Measurements from ENCODE around the gene TUNAR.

Gene TUNAR

GRCh38 chr14:95872777-95873176, 3.9 kb upstream of the TUNAR start:
- DNase-seq (ENCODE audit: low spot score), result no peak

GRCh38 chr14:95875831-95876760, 536 bp upstream of the TUNAR start:
- DNase-seq (ENCODE audit: low spot score), result no peak

- no peak for DNase-seq (ENCODE audit: low spot score)
These were observed 1.0 kb downstream of the TUNAR start for GRCh38 chr14:95877633-95878032.

- no peak for DNase-seq (ENCODE audit: low spot score)
These were observed 7.7 kb downstream of the TUNAR start for GRCh38 chr14:95884377-95884776.

GRCh38 chr14:95885278-95885677, 8.6 kb downstream of the TUNAR start:
- DNase-seq (ENCODE audit: low spot score), result no peak

GRCh38 chr14:95885866-95886265, 9.2 kb downstream of the TUNAR start:
- DNase-seq (ENCODE audit: low spot score), result peak; percentile 21

- DNase-seq (ENCODE audit: low spot score), result peak; percentile 22
These were observed 9.9 kb downstream of the TUNAR start for GRCh38 chr14:95886366-95887056.

- DNase-seq (ENCODE audit: low spot score), result no peak
These were observed 10.7 kb downstream of the TUNAR start for GRCh38 chr14:95887351-95887750.

- DNase-seq (ENCODE audit: low spot score), result no peak
These were observed 12.8 kb downstream of the TUNAR start for GRCh38 chr14:95889236-95889979.

GRCh38 chr14:95891742-95892141, 15.1 kb downstream of the TUNAR start:
- DNase-seq (ENCODE audit: low spot score), result no peak

- DNase-seq (ENCODE audit: low spot score), result no peak
These were observed 15.5 kb downstream of the TUNAR start for GRCh38 chr14:95892142-95892541.

- DNase-seq (ENCODE audit: low spot score), result no peak
These were observed 19.1 kb downstream of the TUNAR start for GRCh38 chr14:95895720-95896119.

- no peak for DNase-seq (ENCODE audit: low spot score)
These were observed 20.0 kb downstream of the TUNAR start for GRCh38 chr14:95896498-95897135.

- no peak for DNase-seq (ENCODE audit: low spot score)
These were observed 20.6 kb downstream of the TUNAR start for GRCh38 chr14:95897280-95897679.

GRCh38 chr14:95901054-95901453, 24.4 kb downstream of the TUNAR start:
- DNase-seq (ENCODE audit: low spot score), result no peak

GRCh38 chr14:95902273-95902826, 25.7 kb downstream of the TUNAR start:
- DNase-seq (ENCODE audit: low spot score), result no peak

GRCh38 chr14:95903165-95903564, 26.5 kb downstream of the TUNAR start:
- DNase-seq (ENCODE audit: low spot score), result no peak

GRCh38 chr14:95903616-95904107, 27.0 kb downstream of the TUNAR start:
- DNase-seq (ENCODE audit: low spot score), result no peak

- DNase-seq (ENCODE audit: low spot score), result no peak
These were observed 30.0 kb downstream of the TUNAR start for GRCh38 chr14:95906591-95906990.

GRCh38 chr14:95910628-95911027, 34.0 kb downstream of the TUNAR start:
- no peak for DNase-seq (ENCODE audit: low spot score)

GRCh38 chr14:95911456-95911855, 34.8 kb downstream of the TUNAR start:
- DNase-seq (ENCODE audit: low spot score), result no peak

- no peak for DNase-seq (ENCODE audit: low spot score)
These were observed 38.7 kb downstream of the TUNAR start for GRCh38 chr14:95915330-95915729.

Data from Ammon's horn (tissue), 1 donor.